Lower leg skin (tissue), 4 donors: Measurements from ENCODE around the gene THSD4. TPM values are rescaled to one million over a fixed set of nuclear protein-coding genes. Genes with fewer than 3 reads are reported as not detected.

Source experiments
- DNase-seq, 2 donors: peaks; one replicate each; pipeline ENCODE4 v3.0.0-alpha.2; 2019; ENCODE audit warnings: low spot score in 2 of 2
- H3K4me3 ChIP-seq: fragments of 200-600 bp; sonication (generic); 2 replicates; pipeline ENCODE4 v1.5.1; 2017; ENCODE audit warnings: mild to moderate bottlenecking, low read depth; ENCODE audit not compliant: poor library complexity, severe bottlenecking
- POLR2A ChIP-seq, 2 donors: fragments of 450-650 bp; IDR thresholded peaks; one replicate each; pipeline ENCODE4 v1.6.1; 2016 to 2017; ENCODE audit warnings: antibody characterized with exemption in 2 of 2, mild to moderate bottlenecking in 1 of 2, moderate library complexity in 1 of 2
- WGBS, 2 donors: methylation state at CpG; one replicate each; pipeline ENCODE4 v1.1.5; 2018; 5-methylcytosine and 5-hydroxymethylcytosine counted together
- intact Hi-C: fragments of 100-400 bp; cut with DNase I; formaldehyde crosslinking; loops from one replicate; pipeline ENCODE4 v1.15.0; 2023; ENCODE audit warnings: low total_unique reads
- total RNA-seq, 4 donors: library from RNA; depleted of rRNA; stranded (reverse); fragments of >200 nt; gene quantifications; one replicate each; pipeline ENCODE4 v1.1.0, GENCODE V29; 2016
- TF ChIP-seq, protein P1 (sequence below), 3 donors: fragments of 450-650 bp; IDR thresholded peaks; one replicate each; pipeline ENCODE4 v1.5.1; 2016; ENCODE audit warnings: antibody characterized with exemption in 3 of 3, mild to moderate bottlenecking in 3 of 3, moderate library complexity in 2 of 3

Gene THSD4
- total RNA-seq, 4 donors from 2014 or later: 9.3 to 39.2 (median 32.8) TPM

DNA sequence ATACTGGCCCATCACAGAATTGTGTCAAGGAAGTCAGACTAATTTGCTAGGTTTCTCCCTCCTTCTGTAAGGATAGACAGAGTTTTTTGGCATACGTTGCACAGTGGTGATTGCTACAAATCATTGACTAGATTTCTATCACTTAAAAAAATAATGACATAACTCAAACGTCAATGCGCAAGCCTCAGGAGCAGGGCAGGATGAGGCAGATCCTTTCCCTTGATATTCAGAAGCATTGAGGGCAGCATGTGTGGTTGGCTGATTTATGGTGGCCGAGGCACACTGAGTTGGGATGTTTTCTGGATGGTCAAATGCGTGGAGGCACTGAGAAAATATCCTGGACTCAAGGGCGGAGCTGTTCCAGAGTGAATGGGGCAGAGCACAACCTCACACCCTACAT, 14.4 kb downstream of the THSD4 start:
- TF ChIP-seq, protein P1, sequence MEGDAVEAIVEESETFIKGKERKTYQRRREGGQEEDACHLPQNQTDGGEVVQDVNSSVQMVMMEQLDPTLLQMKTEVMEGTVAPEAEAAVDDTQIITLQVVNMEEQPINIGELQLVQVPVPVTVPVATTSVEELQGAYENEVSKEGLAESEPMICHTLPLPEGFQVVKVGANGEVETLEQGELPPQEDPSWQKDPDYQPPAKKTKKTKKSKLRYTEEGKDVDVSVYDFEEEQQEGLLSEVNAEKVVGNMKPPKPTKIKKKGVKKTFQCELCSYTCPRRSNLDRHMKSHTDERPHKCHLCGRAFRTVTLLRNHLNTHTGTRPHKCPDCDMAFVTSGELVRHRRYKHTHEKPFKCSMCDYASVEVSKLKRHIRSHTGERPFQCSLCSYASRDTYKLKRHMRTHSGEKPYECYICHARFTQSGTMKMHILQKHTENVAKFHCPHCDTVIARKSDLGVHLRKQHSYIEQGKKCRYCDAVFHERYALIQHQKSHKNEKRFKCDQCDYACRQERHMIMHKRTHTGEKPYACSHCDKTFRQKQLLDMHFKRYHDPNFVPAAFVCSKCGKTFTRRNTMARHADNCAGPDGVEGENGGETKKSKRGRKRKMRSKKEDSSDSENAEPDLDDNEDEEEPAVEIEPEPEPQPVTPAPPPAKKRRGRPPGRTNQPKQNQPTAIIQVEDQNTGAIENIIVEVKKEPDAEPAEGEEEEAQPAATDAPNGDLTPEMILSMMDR (IDR thresholded peaks at IDR 0.05): no peak
- TF ChIP-seq POLR2A (IDR thresholded peaks at IDR 0.05): no peak
- WGBS, 2 donors: 55 to 60% methylated on average over 6 of the region's 6 CpGs
- intact Hi-C loops: loop anchor here (5.0 kb wide), 1 partner anchor 1268 kb away; the partner anchor contains the start of gene TMEM202

DNA sequence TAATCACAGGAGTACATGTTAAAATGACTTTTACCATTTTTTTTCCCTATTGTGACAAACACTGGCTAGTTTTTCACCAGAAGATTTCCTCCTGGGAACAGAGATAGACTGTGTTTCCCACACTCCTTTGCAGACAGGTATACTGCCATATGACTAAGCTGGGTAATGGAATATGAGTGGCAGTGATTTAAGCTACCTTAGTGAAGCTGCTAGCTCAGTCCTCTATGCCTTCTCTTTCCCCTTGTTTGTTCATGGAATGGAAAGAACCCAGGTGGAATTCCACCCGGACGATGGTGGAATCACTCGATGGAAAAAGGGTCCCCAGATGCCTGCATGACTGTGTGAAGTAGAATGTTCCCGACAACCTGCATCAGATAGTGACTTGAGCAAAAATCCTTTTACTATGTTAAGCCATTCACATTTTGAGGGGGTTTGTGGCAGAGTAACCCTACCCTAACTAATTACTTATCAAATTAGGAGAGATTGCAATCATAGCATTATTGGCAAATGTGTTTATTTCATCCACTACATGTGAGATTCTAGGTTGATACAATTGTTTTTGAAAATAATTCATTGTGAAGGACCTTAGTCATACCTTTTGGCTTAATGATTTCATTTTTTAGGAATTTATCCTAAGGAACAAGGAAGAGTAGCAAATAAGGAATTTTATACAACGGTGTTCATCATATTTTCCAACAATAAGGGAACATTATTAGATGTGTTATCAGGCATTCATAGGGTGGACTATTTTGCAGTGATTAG, 16.5 kb downstream of the THSD4 start:
- H3K4me3 ChIP-seq: no peak overlapping the region
- whole genome bisulfite sequencing, 2 donors: 83 to 84% methylated on average over 5 of the region's 5 CpGs
- intact Hi-C loops: no loop called here
- DNase-seq: no peak
- TF ChIP-seq, protein P1 (IDR thresholded peaks at IDR 0.05): no peak
- TF ChIP-seq POLR2A (IDR thresholded peaks at IDR 0.05): no peak

More for the DNA sequence above, 14.4 kb downstream of the THSD4 start:
- no peak for DNase-seq
- no peak overlapping the region for H3K4me3 ChIP-seq

DNA sequence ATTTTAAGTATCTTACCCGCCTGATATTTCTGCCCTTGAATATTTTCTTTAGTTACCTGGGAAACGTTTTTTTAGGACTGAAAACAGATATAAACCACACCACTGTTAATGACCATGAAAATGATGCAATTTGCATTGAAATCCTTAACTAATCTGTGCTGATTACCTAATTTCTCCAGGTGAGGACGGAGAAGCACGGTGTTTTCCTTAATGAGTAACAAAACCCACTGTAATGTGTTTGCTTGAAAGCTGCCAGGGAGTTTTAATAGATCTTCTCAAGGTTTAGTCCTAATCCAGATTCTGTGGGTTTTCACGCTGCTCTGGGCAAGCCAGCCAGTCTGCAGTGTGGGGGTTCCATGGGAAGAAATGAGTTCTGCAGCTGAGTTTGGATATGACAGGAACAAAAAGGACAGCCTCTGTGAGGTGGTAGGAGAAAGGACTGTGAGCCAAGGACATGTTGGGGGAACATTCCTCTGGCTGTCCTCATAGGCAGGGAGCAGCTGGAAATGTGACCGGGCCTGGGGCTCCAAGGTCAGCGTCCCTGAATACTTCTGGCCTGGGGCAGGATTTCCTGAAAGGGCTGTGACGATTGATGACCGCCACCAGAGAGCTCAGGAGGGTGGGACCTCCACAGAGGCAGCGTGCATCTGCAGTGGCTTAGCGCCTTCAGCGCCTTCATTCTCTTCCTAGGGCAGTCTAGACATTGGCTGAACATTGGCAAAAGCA, 18.6 kb downstream of the THSD4 start:
- no peak overlapping the region for H3K4me3 ChIP-seq
- no peak for DNase-seq
- whole genome bisulfite sequencing, 2 donors: 64 to 75% methylated on average over 12 of the region's 12 CpGs
- intact Hi-C loops: no loop called here
- TF ChIP-seq, protein P1 (IDR thresholded peaks at IDR 0.05): no peak
- TF ChIP-seq POLR2A (IDR thresholded peaks at IDR 0.05): no peak

DNA sequence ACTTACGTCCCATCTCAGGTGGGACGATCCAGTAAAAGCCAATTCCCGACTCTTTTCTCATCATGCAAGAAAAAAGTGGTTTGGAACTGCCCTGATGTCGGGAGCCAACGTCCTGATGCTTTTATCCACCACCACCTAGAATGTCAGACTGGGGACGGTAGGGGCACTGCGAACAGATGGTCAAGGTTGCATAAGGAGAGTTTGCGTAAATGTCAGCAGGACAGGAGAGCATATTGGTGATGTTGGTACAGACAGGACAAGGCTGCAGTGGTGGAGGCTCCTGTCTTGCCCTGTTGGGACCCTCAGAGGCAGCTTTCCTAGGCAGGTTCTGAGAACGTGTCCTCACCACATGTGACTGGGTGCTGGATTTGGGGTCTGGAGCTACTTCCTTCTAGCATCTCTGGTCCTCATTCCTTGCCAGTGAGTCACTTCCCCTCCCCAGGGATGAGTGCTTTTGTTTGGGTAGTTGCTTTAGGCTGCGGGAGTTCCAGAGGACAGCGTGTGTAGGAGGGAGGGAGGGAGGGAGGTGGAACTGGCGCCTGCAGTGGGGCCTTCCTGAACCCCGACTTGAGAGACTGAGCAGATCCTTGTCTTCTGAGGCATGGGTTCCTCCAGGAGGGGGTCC, 21.0 kb downstream of the THSD4 start:
- no peak overlapping the region for H3K4me3 ChIP-seq
- intact Hi-C loops: no loop called here
- 77 to 80% methylated on average over 13 of the region's 13 CpGs for whole genome bisulfite sequencing, 2 donors
- TF ChIP-seq, protein P1 (IDR thresholded peaks at IDR 0.05): no peak
- no peak for TF ChIP-seq POLR2A (IDR thresholded peaks at IDR 0.05)
- no peak for DNase-seq

DNA sequence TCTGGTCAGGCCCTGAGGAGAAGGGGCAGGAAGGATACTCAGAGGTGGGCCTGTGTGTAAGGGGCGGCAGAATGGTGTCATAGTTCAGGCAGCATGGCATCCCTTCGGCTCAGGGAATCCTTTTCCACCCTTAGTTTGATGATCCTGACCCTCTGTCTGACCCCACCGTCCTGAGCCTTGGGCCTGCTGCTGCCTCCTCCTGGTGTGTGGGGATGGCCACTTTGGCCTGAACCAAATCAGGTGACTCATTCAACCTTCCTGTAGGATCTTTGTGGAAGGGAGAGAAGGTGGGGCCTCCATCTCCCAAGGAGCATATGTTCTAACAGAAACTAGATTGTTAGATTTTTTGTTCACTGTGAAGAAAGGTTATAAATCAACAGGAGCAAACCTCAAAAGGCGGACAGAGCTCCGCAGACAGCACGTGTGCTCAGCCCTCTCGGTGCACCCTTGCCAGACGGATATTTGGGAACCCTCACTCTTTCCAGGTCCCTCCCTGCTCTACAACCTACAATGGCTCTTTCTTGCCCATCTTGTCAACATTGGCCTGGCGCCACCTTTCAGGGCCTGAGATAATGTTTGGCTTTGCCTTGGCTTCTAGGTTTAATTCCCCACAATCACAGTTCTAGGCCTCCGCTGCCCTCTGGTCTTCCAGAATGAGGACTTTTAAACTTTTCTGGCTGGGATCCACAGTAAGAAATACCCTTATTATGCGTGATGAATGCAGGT, 21.7 kb downstream of the THSD4 start:
- intact Hi-C loops: no loop called here
- WGBS, 2 donors: 80 to 85% methylated on average over 11 of the region's 11 CpGs
- H3K4me3 ChIP-seq: no peak overlapping the region
- DNase-seq: no peak
- TF ChIP-seq, protein P1 (IDR thresholded peaks at IDR 0.05): no peak
- no peak for TF ChIP-seq POLR2A (IDR thresholded peaks at IDR 0.05)
